HCT116 (cell line): ENCODE data around the gene EME1. TPM values are rescaled to one million over a fixed set of nuclear protein-coding genes. Genes with fewer than 3 reads are reported as not detected.

ENCODE experiments used
- ATAC-seq: fragments of 200-7000 bp; cut with Tn5 transposase; 2 replicates; pipeline ENCODE4 v1.9.1; 2020; ENCODE audit warnings: mild to moderate bottlenecking, moderate library complexity
- BruUV-seq: library from RNA; stranded (reverse); fragments of 400-500 nt; replicated peaks from 2 replicates; lab custom pipeline; 2021; lab: Mats Ljungman, UMichigan
- CTCF ChIA-PET: fragments of 300-600 bp; sonication (Branson Sonifier 250); formaldehyde crosslinking; loops from one replicate; lab custom pipeline; 2021; ENCODE audit warnings: antibody characterized with exemption; lab: Charles Lee
- POLR2A ChIA-PET: fragments of 300-600, 350-600 bp; sonication (Branson Sonifier 250); formaldehyde crosslinking; loops from one replicate; lab custom pipeline; 2021; ENCODE audit warnings: antibody characterized with exemption; lab: Charles Lee
- RAD21 ChIA-PET, 2 experiments: fragments of 300-600 bp; sonication (Branson Sonifier 250); formaldehyde crosslinking; loops; one replicate each; lab custom pipeline; 2023; ENCODE audit warnings: low total read pairs in 2 of 2; ENCODE audit not compliant: uncharacterized antibody in 2 of 2, unreplicated experiment in 2 of 2, low non-redundant PET in 1 of 2; lab: Charles Lee
- DNase-seq: peaks from one replicate; pipeline ENCODE4 v3.0.0-alpha.2; 2010; ENCODE audit warnings: low read depth, low spot score
- H2AFZ ChIP-seq: fragments of 200-600 bp; shearing (Covaris generic), sonication (generic); 2 replicates; pipeline ENCODE4 v1.6.1; 2017; ENCODE audit warnings: low read depth, mixed run types, mixed read lengths, antibody characterized with exemption, low read length; ENCODE audit not compliant: poor library complexity, severe bottlenecking
- H3K27ac ChIP-seq: 2 replicates; pipeline ENCODE4 v1.5.1; 2012; ENCODE audit warnings: low read depth, low read length
- H3K27me3 ChIP-seq: fragments of 200-600 bp; sonication (generic); 2 replicates; pipeline ENCODE4 v1.6.1; 2016; ENCODE audit warnings: mixed run types, low read length, mixed read lengths; ENCODE audit not compliant: insufficient read depth
- H3K36me3 ChIP-seq, 2 experiments: fragments of 200-500 bp in 1 of 2; fragments of 200-600 bp in 1 of 2; sonication (Bioruptor generic) in 1 of 2; sonication (generic) in 1 of 2; 2 replicates each; pipeline versions ENCODE4 v1.5.1 to v1.6.1; 2014 to 2016; ENCODE audit warnings: low read length in 2 of 2, inconsistent platforms in 1 of 2, mixed read lengths in 1 of 2, mixed run types in 1 of 2; ENCODE audit not compliant: insufficient read depth in 2 of 2, control insufficient read depth in 1 of 2
- H3K4me1 ChIP-seq, 2 experiments: fragments of 200-600 bp in 1 of 2; sonication (generic) in 1 of 2; 2 replicates each; pipeline versions ENCODE4 v1.5.1 to v1.6.1; 2012 to 2017; ENCODE audit warnings: low read length in 2 of 2, inconsistent platforms in 1 of 2, mild to moderate bottlenecking in 1 of 2, mixed read lengths in 1 of 2, mixed run types in 1 of 2, moderate library complexity in 1 of 2; ENCODE audit not compliant: insufficient read depth in 2 of 2, control insufficient read depth in 1 of 2
- H3K4me2 ChIP-seq: fragments of 200-600 bp; sonication (generic); 2 replicates; pipeline ENCODE4 v1.6.1; 2017; ENCODE audit warnings: mixed run types, low read length, mixed read lengths
- H3K4me3 ChIP-seq, 2 experiments: fragments of 200-600 bp in 1 of 2; sonication (generic) in 1 of 2; replicated peaks in 1 of 2; 2 replicates each; pipeline ENCODE4 v1.5.1; 2011 to 2016; ENCODE audit warnings: low read length in 2 of 2, control low read depth in 1 of 2, low read depth in 1 of 2, mild to moderate bottlenecking in 1 of 2, mixed read lengths in 1 of 2, mixed run types in 1 of 2
- H3K79me2 ChIP-seq: fragments of 200-600 bp; sonication (generic); 2 replicates; pipeline ENCODE4 v1.6.1; 2017; ENCODE audit warnings: mild to moderate bottlenecking, mixed run types, low read length, moderate library complexity, mixed read lengths; ENCODE audit not compliant: insufficient read depth
- H3K9ac ChIP-seq: fragments of 200-600 bp; sonication (generic); 2 replicates; pipeline ENCODE4 v1.6.1; 2016; ENCODE audit warnings: low read length, mixed read lengths
- H3K9me2 ChIP-seq: fragments of 200-600 bp; sonication (generic), shearing (Covaris generic); 2 replicates; pipeline ENCODE4 v1.6.1; 2017; ENCODE audit warnings: mixed run types, mild to moderate bottlenecking, moderate library complexity; ENCODE audit not compliant: insufficient read depth
- H3K9me3 ChIP-seq, 2 experiments: fragments of 200-500 bp in 1 of 2; fragments of 200-600 bp in 1 of 2; sonication (Bioruptor generic) in 1 of 2; sonication (generic) in 1 of 2; 2 replicates each; pipeline ENCODE4 v1.6.1; 2014 to 2017; ENCODE audit warnings: low read length in 2 of 2, mixed read lengths in 2 of 2, inconsistent platforms in 1 of 2, low read depth in 1 of 2, mild to moderate bottlenecking in 1 of 2, mixed run types in 1 of 2, moderate library complexity in 1 of 2; ENCODE audit not compliant: control insufficient read depth in 1 of 2, insufficient read depth in 1 of 2
- H4K20me1 ChIP-seq: fragments of 200-600 bp; sonication (generic), shearing (Covaris generic); 2 replicates; pipeline ENCODE4 v1.6.1; 2017; ENCODE audit warnings: mixed run types, mild to moderate bottlenecking, moderate library complexity; ENCODE audit not compliant: insufficient read depth
- ATF3 ChIP-seq: IDR thresholded peaks from 2 replicates; pipeline ENCODE4 v1.6.1; 2012
- CBX3 ChIP-seq: IDR thresholded peaks from 2 replicates; pipeline ENCODE4 v1.6.1; 2012; ENCODE audit warnings: low read depth
- CEBPB ChIP-seq: IDR thresholded peaks from 2 replicates; pipeline ENCODE4 v1.6.1; 2012; ENCODE audit warnings: low read depth
- CTCF ChIP-seq, 3 experiments: fragments of 200-600 bp in 1 of 3; sonication (generic) in 1 of 3; IDR thresholded peaks in 2 of 3; conservative IDR thresholded peaks in 1 of 3; 2 replicates each; pipeline ENCODE4 v1.5.1; 2012 to 2017; ENCODE audit warnings: low read depth in 2 of 3, low read length in 2 of 3, antibody characterized with exemption in 1 of 3, borderline replicate concordance in 1 of 3, control low read depth in 1 of 3, mild to moderate bottlenecking in 1 of 3, mixed read lengths in 1 of 3, mixed run types in 1 of 3, moderate library complexity in 1 of 3; ENCODE audit not compliant: insufficient read depth in 1 of 3
- EGR1 ChIP-seq: IDR thresholded peaks from 2 replicates; pipeline ENCODE4 v1.6.1; 2012; ENCODE audit warnings: low read depth
- EZH2 ChIP-seq: fragments of 200-600 bp; sonication (generic); IDR thresholded peaks from 2 replicates; pipeline ENCODE4 v1.6.1; 2017; ENCODE audit warnings: antibody characterized with exemption, mixed run types
- FOSL1 ChIP-seq: IDR thresholded peaks from 2 replicates; pipeline ENCODE4 v1.6.1; 2012; ENCODE audit warnings: low read depth
- JUND ChIP-seq: IDR thresholded peaks from 2 replicates; pipeline ENCODE4 v1.6.1; 2012
- MAX ChIP-seq: IDR thresholded peaks from 2 replicates; pipeline ENCODE4 v1.6.1; 2012
- POLR2A ChIP-seq: IDR thresholded peaks from 2 replicates; pipeline ENCODE4 v1.7.0; 2011; ENCODE audit warnings: borderline replicate concordance; ENCODE audit not compliant: insufficient read depth, insufficient read length; ENCODE audit errors: extremely low read depth
- POLR2AphosphoS5 ChIP-seq: IDR thresholded peaks from 2 replicates; pipeline ENCODE4 v1.6.1; 2011; ENCODE audit warnings: mild to moderate bottlenecking, low read depth, low read length, moderate library complexity
- RAD21 ChIP-seq: IDR thresholded peaks from 2 replicates; pipeline ENCODE4 v1.6.1; 2012; ENCODE audit warnings: low read depth, mild to moderate bottlenecking
- REST ChIP-seq: IDR thresholded peaks from 2 replicates; pipeline ENCODE4 v1.6.1; 2012; ENCODE audit warnings: low read depth
- SP1 ChIP-seq: IDR thresholded peaks from 2 replicates; pipeline ENCODE4 v1.6.1; 2012; ENCODE audit warnings: low read depth
- SRF ChIP-seq: IDR thresholded peaks from 2 replicates; pipeline ENCODE4 v1.6.1; 2012; ENCODE audit warnings: low read depth
- YY1 ChIP-seq: IDR thresholded peaks from 2 replicates; pipeline ENCODE4 v1.6.1; 2011; ENCODE audit warnings: low read length, low read depth, moderate library complexity, mild to moderate bottlenecking; ENCODE audit not compliant: insufficient replicate concordance; ENCODE audit errors: extremely low read depth
- ZFX ChIP-seq: fragments of 450-650 bp; IDR thresholded peaks from 2 replicates; pipeline ENCODE4 v1.6.1; 2017
- ZNF274 ChIP-seq: fragments of 200-500 bp; sonication (Bioruptor generic); IDR thresholded peaks from 2 replicates; pipeline ENCODE4 v1.6.1; 2014; ENCODE audit warnings: mild to moderate bottlenecking, low read depth, low read length, inconsistent platforms
- intact Hi-C: fragments of 100-400 bp; cut with micrococcal nuclease; formaldehyde crosslinking; loops from 2 replicates; pipeline ENCODE4 v1.10.0; 2022
- total RNA-seq: library from RNA; stranded (reverse); gene quantifications from one replicate; pipeline ENCODE4 v1.2.1, GENCODE V29; 2021; ENCODE audit not compliant: unreplicated experiment

EME1 gene
- total RNA-seq, 1 experiment from 2014 or later, result 31.8 TPM

GRCh38 chr17:50355336-50355700 lies 17.7 kb upstream of the EME1 start:
- Histone ChIP-seq H3K36me3 (peaks cover 44 to 59% of the 10 kb centered on the region in 2 experiments; a peak in 3 of 4 replicates), H3K9me2 (no peaks in the 10 kb centered on the region), H3K79me2 (peaks cover 15% of the 10 kb centered on the region), H3K9ac (no peak overlapping the region), H3K27me3 (no peaks in the 10 kb centered on the region), H3K9me3 (no peaks in the 10 kb centered on the region), H2AFZ (no peak overlapping the region), H3K4me2 (no peak overlapping the region), H3K4me3 (no peak overlapping the region), H4K20me1 (no peaks in the 10 kb centered on the region), H3K4me1 (no peaks in the 10 kb centered on the region), H3K27ac (no peak overlapping the region)
- POLR2A ChIA-PET, result no interaction called here
- no peak for TF ChIP-seq CEBPB
- TF ChIP-seq JUND, result no peak
- no peak for TF ChIP-seq YY1
- TF ChIP-seq SRF, result no peak
- no peak for TF ChIP-seq EGR1
- TF ChIP-seq POLR2AphosphoS5, result no peak
- no peak for TF ChIP-seq FOSL1
- no peak for TF ChIP-seq MAX
- no peak for TF ChIP-seq REST
- TF ChIP-seq EZH2, result no peak
- no peak for TF ChIP-seq POLR2A
- TF ChIP-seq ATF3, result no peak
- TF ChIP-seq CTCF (IDR thresholded peaks at IDR 0.05 in 2 of 3, conservative IDR thresholded peaks at IDR 0.05 in 1 of 3; ENCODE audit: borderline replicate concordance in 1 of 3, insufficient read depth in 1 of 3, low read depth in 2 of 3, low read length in 2 of 3), result no peak
- TF ChIP-seq CBX3, result no peak
- TF ChIP-seq SP1, result no peak
- TF ChIP-seq RAD21, result no peak
- TF ChIP-seq ZFX, result no peak
- no peak for TF ChIP-seq ZNF274
- CTCF ChIA-PET, result no interaction called here
- RAD21 ChIA-PET, result no interaction called here
- no TSS peak for BruUV-seq
- DNase-seq, result no peak
- no peak for ATAC-seq
- intact Hi-C loops, result no loop called here
